ENCODE measurements around the gene AACS. TPM values are rescaled to one million over a fixed set of nuclear protein-coding genes. Genes with fewer than 3 reads are reported as not detected.

The AACS gene
- total and polyA plus RNA-seq, 10 donors, result 5.1 to 18.9 (median 11.4) TPM

DNA sequence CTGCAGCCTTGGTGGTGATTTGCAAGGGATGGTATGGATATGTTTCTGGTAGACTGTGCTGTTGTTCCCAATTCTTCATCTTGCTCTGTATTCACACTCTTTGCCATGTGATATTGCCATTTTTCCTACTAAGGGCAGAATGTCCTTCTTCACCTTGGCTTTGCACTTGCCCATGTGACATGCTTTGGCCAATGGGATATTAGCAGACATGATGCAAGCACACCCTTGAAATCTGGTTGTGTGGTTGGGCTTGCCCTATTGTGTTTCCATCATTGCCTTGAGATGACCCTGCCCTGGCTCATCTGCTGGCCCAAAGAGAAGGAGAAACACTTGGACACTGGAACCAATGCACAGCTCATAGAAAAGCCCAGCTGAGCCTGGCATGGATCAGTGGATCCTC lies 110.3 kb downstream of the AACS start:
- peaks cover 0 to 9% (median 4%) of the 10 kb centered on the region in 8 donors for H3K9me3 ChIP-seq
- no peak for DNase-seq
- H3K27me3 ChIP-seq (replicated peaks in 1 of 7), result peaks cover 0 to 72% (median 0%) of the 10 kb centered on the region in 7 donors
- H3K27ac ChIP-seq, result no peak overlapping the region
- intact Hi-C loops (cut with DNase I; ENCODE audit: low total_unique reads), result no loop called here
- TF ChIP-seq, protein P1, sequence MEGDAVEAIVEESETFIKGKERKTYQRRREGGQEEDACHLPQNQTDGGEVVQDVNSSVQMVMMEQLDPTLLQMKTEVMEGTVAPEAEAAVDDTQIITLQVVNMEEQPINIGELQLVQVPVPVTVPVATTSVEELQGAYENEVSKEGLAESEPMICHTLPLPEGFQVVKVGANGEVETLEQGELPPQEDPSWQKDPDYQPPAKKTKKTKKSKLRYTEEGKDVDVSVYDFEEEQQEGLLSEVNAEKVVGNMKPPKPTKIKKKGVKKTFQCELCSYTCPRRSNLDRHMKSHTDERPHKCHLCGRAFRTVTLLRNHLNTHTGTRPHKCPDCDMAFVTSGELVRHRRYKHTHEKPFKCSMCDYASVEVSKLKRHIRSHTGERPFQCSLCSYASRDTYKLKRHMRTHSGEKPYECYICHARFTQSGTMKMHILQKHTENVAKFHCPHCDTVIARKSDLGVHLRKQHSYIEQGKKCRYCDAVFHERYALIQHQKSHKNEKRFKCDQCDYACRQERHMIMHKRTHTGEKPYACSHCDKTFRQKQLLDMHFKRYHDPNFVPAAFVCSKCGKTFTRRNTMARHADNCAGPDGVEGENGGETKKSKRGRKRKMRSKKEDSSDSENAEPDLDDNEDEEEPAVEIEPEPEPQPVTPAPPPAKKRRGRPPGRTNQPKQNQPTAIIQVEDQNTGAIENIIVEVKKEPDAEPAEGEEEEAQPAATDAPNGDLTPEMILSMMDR (IDR thresholded peaks at IDR 0.05 in 8 of 11, conservative IDR thresholded peaks at IDR 0.05 in 3 of 11), result no peak
- TF ChIP-seq POLR2A (IDR thresholded peaks at IDR 0.05) (no peak), POLR2AphosphoS5 (IDR thresholded peaks at IDR 0.05) (no peak)
- no peaks in the 10 kb centered on the region for H3K36me3 ChIP-seq
- H3K4me3 ChIP-seq, result no peak overlapping the region
- H3K4me1 ChIP-seq, result no peaks in the 10 kb centered on the region

DNA sequence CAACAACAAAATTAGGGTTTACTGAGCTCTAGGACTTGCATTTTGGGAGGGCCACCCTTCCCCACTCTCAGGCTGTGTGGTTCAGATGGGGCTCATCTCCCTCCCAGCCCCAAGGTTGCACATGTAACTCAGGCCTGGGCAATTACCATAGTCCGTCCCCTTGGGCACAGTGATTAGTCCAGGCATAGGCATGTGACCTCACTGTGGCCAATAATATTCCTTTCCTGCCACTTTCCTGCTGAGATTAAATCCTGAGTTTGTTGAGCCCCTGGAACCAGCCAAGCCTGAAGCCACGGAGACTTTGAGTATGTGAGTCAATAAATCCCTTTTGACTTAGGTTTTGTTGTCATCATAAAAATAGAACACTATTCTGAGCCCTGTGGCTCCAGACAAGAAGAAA lies 113.0 kb downstream of the AACS start:
- H3K4me3 ChIP-seq, result no peak overlapping the region
- H3K4me1 ChIP-seq, result peaks cover 0 to 4% (median 3%) of the 10 kb centered on the region in 6 donors
- intact Hi-C loops (cut with DNase I; ENCODE audit: low total_unique reads), result no loop called here
- WGBS, 5 donors, result 52 to 88% (median 78%) methylated on average over 2 of the region's 2 CpGs
- no peak for DNase-seq
- H3K27ac ChIP-seq, result no peak overlapping the region
- no peaks in the 10 kb centered on the region for H3K36me3 ChIP-seq
- TF ChIP-seq, protein P1 (IDR thresholded peaks at IDR 0.05 in 8 of 11, conservative IDR thresholded peaks at IDR 0.05 in 3 of 11), result no peak
- no peak for TF ChIP-seq POLR2AphosphoS5 (IDR thresholded peaks at IDR 0.05)
- no peak for TF ChIP-seq POLR2A (IDR thresholded peaks at IDR 0.05)
- H3K9me3 ChIP-seq, result peaks cover 0 to 11% (median 4%) of the 10 kb centered on the region in 8 donors
- peaks cover 0 to 96% (median under 1%) of the 10 kb centered on the region in 7 donors for H3K27me3 ChIP-seq (replicated peaks in 1 of 7)

DNA sequence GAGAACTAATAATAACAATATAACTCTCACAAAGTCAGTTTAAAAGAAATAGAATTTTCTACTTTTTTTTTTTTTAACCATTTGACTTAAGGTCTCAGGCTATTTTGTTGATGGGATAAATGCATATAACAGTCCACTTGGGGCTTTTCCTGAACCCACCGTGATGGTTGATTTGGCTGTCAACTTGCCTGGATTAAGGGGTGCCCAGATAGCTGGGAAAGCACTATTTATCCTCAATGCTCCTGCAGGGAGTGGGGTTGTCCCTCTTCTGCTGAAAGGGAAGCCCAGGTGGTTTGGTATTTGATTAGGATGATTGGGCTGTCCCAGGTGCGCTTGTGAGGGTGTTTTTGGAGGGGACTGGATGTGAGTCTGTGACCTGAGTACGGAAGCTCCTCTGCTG lies 114.9 kb downstream of the AACS start:
- Histone ChIP-seq H3K9me3 (peaks cover 0 to 9% (median 3%) of the 10 kb centered on the region in 8 donors), H3K4me3 (no peak overlapping the region), H3K27me3 (replicated peaks in 1 of 7) (peaks cover 0 to 96% (median 20%) of the 10 kb centered on the region in 7 donors), H3K4me1 (peaks cover 0 to 11% (median 8%) of the 10 kb centered on the region in 6 donors), H3K27ac (no peak overlapping the region), H3K36me3 (no peaks in the 10 kb centered on the region)
- DNase-seq, result no peak
- TF ChIP-seq POLR2A (IDR thresholded peaks at IDR 0.05) (no peak), POLR2AphosphoS5 (IDR thresholded peaks at IDR 0.05) (no peak)
- TF ChIP-seq, protein P1 (IDR thresholded peaks at IDR 0.05 in 8 of 11, conservative IDR thresholded peaks at IDR 0.05 in 3 of 11), result no peak
- intact Hi-C loops (cut with DNase I; ENCODE audit: low total_unique reads), result loop anchor here (10.0 kb wide), 2 partner anchors 225 to 1695 kb away; no protein-coding TSS in a partner anchor
- WGBS, 5 donors, result 77 to 94% (median 84%) methylated on average over 3 of the region's 3 CpGs

DNA sequence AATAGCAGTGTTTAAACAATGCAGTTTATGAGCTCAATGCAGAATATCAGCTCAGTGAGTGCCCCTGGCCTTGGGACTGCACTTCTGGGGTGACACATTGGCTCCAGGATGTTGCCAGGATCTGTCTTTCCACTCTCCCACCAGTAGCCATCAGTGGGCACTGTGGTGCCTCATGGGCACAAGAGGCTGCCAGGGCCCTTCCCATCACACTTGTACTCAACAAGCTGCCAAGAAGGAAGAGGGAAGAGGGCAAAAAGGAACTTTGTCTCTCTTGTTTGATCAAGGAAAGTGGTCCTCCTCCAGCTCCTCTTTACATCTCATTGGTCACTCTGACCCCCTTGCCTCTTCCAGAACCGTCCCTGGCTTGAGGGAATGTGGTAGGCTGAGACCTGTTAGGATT lies 115.9 kb downstream of the AACS start:
- WGBS, 5 donors, result 63 to 95% (median 85%) methylated on average over 1 of the region's 1 CpG
- no peak for DNase-seq
- H3K4me3 ChIP-seq, result no peak overlapping the region
- peaks cover 0 to 2% (median 0%) of the 10 kb centered on the region in 8 donors for H3K9me3 ChIP-seq
- intact Hi-C loops (cut with DNase I; ENCODE audit: low total_unique reads), result loop anchor here (10.0 kb wide), 2 partner anchors 224 to 1694 kb away; no protein-coding TSS in a partner anchor
- peaks cover 6 to 21% (median 12%) of the 10 kb centered on the region in 6 donors for H3K4me1 ChIP-seq
- TF ChIP-seq, protein P1 (IDR thresholded peaks at IDR 0.05 in 8 of 11, conservative IDR thresholded peaks at IDR 0.05 in 3 of 11), result no peak
- TF ChIP-seq POLR2A (IDR thresholded peaks at IDR 0.05) (no peak), POLR2AphosphoS5 (IDR thresholded peaks at IDR 0.05) (no peak)
- peaks cover 0 to 96% (median 29%) of the 10 kb centered on the region in 7 donors for H3K27me3 ChIP-seq (replicated peaks in 1 of 7)
- H3K27ac ChIP-seq, result no peak overlapping the region
- H3K36me3 ChIP-seq, result no peaks in the 10 kb centered on the region

Data from spleen (tissue), 11 donors.